ENCODE measurements around the gene SH3GLB1. TPM values are rescaled to one million over a fixed set of nuclear protein-coding genes. Genes with fewer than 3 reads are reported as not detected.

The SH3GLB1 gene
- total RNA-seq, 3 donors from 2014 or later: 50.5 to 93.8 (median 63.8) TPM

GRCh38 chr1:86733340-86733739 lies 29.0 kb downstream of the SH3GLB1 start:
- intact Hi-C loops (cut with DNase I; ENCODE audit: low total_unique reads): no loop called here
- Histone ChIP-seq H3K36me3 (no peaks in the 10 kb centered on the region), H3K4me1 (no peaks in the 10 kb centered on the region), H3K27ac (no peak overlapping the region), H3K27me3 (no peaks in the 10 kb centered on the region), H3K9me3 (no peaks in the 10 kb centered on the region), H3K4me3 (no peak overlapping the region)
- TF ChIP-seq POLR2AphosphoS5 (IDR thresholded peaks at IDR 0.05) (no peak), CTCF (IDR thresholded peaks at IDR 0.05) (no peak), POLR2A (IDR thresholded peaks at IDR 0.05) (no peak)
- no peak for DNase-seq (ENCODE audit: low spot score in 2 of 2)

- no peak overlapping the region for H3K4me3 ChIP-seq
- TF ChIP-seq POLR2AphosphoS5 (IDR thresholded peaks at IDR 0.05) (no peak), CTCF (IDR thresholded peaks at IDR 0.05) (no peak), POLR2A (IDR thresholded peaks at IDR 0.05) (no peak)
- intact Hi-C loops (cut with DNase I; ENCODE audit: low total_unique reads): no loop called here
- no peak for DNase-seq (ENCODE audit: low spot score in 2 of 2)
- H3K27me3 ChIP-seq: no peaks in the 10 kb centered on the region
- peak overlapping the region in 1 of 2 donors; percentile 8 for H3K27ac ChIP-seq
- H3K36me3 ChIP-seq: no peaks in the 10 kb centered on the region
- no peaks in the 10 kb centered on the region for H3K9me3 ChIP-seq
- H3K4me1 ChIP-seq: no peaks in the 10 kb centered on the region
Observed at GRCh38 chr1:86739648-86740509, 35.5 kb downstream of the SH3GLB1 start.

- TF ChIP-seq POLR2A (IDR thresholded peaks at IDR 0.05) (no peak), CTCF (IDR thresholded peaks at IDR 0.05) (peak; percentile 38 to 46 (median 38)), POLR2AphosphoS5 (IDR thresholded peaks at IDR 0.05) (no peak)
- intact Hi-C loops (cut with DNase I; ENCODE audit: low total_unique reads): no loop called here
- no peak overlapping the region for H3K4me3 ChIP-seq
- H3K27ac ChIP-seq: no peak overlapping the region
- no peaks in the 10 kb centered on the region for H3K4me1 ChIP-seq
- peaks cover 4% of the 10 kb centered on the region for H3K36me3 ChIP-seq
- no peaks in the 10 kb centered on the region for H3K9me3 ChIP-seq
- no peaks in the 10 kb centered on the region for H3K27me3 ChIP-seq
- no peak for DNase-seq (ENCODE audit: low spot score in 2 of 2)
Observed at GRCh38 chr1:86741947-86742572, 37.7 kb downstream of the SH3GLB1 start.

- intact Hi-C loops (cut with DNase I; ENCODE audit: low total_unique reads): no loop called here
- Histone ChIP-seq H3K4me3 (no peak overlapping the region), H3K4me1 (no peaks in the 10 kb centered on the region), H3K9me3 (no peaks in the 10 kb centered on the region), H3K36me3 (peaks cover 4% of the 10 kb centered on the region), H3K27ac (no peak overlapping the region), H3K27me3 (no peaks in the 10 kb centered on the region)
- no peak for DNase-seq (ENCODE audit: low spot score in 2 of 2)
- TF ChIP-seq POLR2A (IDR thresholded peaks at IDR 0.05) (no peak), CTCF (IDR thresholded peaks at IDR 0.05) (no peak), POLR2AphosphoS5 (IDR thresholded peaks at IDR 0.05) (no peak)
Observed at GRCh38 chr1:86747304-86747703, 42.9 kb downstream of the SH3GLB1 start.
